ENCODE results near the gene SLC7A11. TPM values are rescaled to one million over a fixed set of nuclear protein-coding genes. Genes with fewer than 3 reads are reported as not detected.
A peak's percentile ranks its signal among the peaks of the same experiment; 100 is the strongest.

Gene SLC7A11
- total RNA-seq, 4 donors from 2014 or later = under 0.01 to 2.5 (median 0.82) TPM; not detected in 1

DNA sequence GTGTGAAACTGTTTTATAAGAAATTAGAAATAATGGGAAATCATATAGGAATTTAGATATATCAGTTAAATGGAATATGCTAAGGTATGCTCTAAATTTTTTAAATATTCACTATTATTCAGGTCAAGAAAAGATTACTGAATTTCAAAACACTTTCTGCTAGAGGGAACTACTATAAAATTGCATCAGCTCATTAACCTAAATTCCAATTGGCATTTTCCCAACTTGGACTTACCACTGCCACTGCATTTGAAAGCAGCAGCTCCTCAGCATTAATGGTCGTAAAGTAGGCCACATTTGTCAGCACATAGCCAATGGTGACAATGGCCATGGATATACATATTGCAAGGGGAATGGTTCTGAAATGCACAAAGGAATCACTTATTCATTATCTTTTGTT, 57.3 kb downstream of the SLC7A11 start:
- TF ChIP-seq POLR2A (IDR thresholded peaks at IDR 0.05) (no peak), EP300 (IDR thresholded peaks at IDR 0.05; ENCODE audit: low read depth) (no peak), POLR2AphosphoS5 (IDR thresholded peaks at IDR 0.05) (no peak)
- TF ChIP-seq, protein P1, sequence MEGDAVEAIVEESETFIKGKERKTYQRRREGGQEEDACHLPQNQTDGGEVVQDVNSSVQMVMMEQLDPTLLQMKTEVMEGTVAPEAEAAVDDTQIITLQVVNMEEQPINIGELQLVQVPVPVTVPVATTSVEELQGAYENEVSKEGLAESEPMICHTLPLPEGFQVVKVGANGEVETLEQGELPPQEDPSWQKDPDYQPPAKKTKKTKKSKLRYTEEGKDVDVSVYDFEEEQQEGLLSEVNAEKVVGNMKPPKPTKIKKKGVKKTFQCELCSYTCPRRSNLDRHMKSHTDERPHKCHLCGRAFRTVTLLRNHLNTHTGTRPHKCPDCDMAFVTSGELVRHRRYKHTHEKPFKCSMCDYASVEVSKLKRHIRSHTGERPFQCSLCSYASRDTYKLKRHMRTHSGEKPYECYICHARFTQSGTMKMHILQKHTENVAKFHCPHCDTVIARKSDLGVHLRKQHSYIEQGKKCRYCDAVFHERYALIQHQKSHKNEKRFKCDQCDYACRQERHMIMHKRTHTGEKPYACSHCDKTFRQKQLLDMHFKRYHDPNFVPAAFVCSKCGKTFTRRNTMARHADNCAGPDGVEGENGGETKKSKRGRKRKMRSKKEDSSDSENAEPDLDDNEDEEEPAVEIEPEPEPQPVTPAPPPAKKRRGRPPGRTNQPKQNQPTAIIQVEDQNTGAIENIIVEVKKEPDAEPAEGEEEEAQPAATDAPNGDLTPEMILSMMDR (IDR thresholded peaks at IDR 0.05) = no peak
- 87% methylated on average over 1 of the region's 1 CpG; no CpG with 5 or more reads in 1 of the 2 donors for WGBS, 2 donors (ENCODE audit: low coverage in 1 of 2)
- Histone ChIP-seq H3K27me3 (no peaks in the 10 kb centered on the region), H3K27ac (no peak overlapping the region), H3K4me3 (no peak overlapping the region), H3K36me3 (no peaks in the 10 kb centered on the region), H3K4me1 (no peaks in the 10 kb centered on the region), H3K9me3 (no peaks in the 10 kb centered on the region)
- intact Hi-C loops (cut with DNase I; ENCODE audit: low total_unique reads) = no loop called here
- in situ Hi-C loops (cut with MboI; ENCODE audit: low pct_ligation_motif_present in 1 of 4, low pct_unique_long_range_greater_than_20kb in 1 of 4, low sequenced_read_pairs in 3 of 4) = loop anchor here in 1 of 4 donors (10.0 kb wide), 1 partner anchor 150 kb away; no protein-coding TSS in a partner anchor
- DNase-seq = no peak

DNA sequence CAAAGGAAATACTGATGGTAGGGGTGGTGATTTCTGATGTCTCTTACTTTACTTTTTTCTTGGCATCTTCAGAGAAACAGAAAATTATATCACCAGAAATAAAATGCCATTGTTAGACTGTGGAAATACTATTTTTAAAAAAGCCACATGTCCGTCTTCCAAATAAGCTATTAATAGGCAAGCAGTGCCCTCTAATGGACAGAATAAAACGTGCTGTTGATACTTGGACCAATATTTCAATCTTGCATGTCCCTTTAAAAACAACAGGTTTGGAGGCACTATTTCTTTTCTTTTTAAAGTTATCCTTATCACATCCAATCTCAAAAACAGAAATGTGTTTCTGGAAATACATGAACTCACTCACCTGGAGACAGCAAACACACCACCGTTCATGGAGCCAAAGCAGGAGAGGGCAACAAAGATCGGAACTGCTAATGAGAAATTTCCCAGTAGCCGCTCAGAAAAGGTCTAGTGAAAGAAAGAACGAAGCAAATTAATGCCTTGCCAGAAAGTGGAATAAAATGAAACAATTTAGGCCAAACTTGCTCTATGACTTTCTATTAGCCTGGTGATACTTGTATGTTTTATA, 59.2 kb downstream of the SLC7A11 start:
- TF ChIP-seq POLR2A (IDR thresholded peaks at IDR 0.05) (no peak), POLR2AphosphoS5 (IDR thresholded peaks at IDR 0.05) (no peak), EP300 (IDR thresholded peaks at IDR 0.05; ENCODE audit: low read depth) (no peak)
- TF ChIP-seq, protein P1 (IDR thresholded peaks at IDR 0.05) = peak; percentile 52 to 60 (median 57)
- no peaks in the 10 kb centered on the region for H3K4me1 ChIP-seq
- H3K4me3 ChIP-seq = no peak overlapping the region
- no peaks in the 10 kb centered on the region for H3K27me3 ChIP-seq
- no peak for DNase-seq
- in situ Hi-C loops (cut with MboI; ENCODE audit: low pct_ligation_motif_present in 1 of 4, low pct_unique_long_range_greater_than_20kb in 1 of 4, low sequenced_read_pairs in 3 of 4) (loop anchor here in 1 of 4 donors (10.0 kb wide), 1 partner anchor 148 kb away; no protein-coding TSS in a partner anchor), intact Hi-C loops (cut with DNase I; ENCODE audit: low total_unique reads) (no loop called here)
- 48 to 49% methylated on average over 6 of the region's 6 CpGs for WGBS, 2 donors (ENCODE audit: low coverage in 1 of 2)
- no peaks in the 10 kb centered on the region for H3K36me3 ChIP-seq
- no peak overlapping the region for H3K27ac ChIP-seq
- H3K9me3 ChIP-seq = no peaks in the 10 kb centered on the region

DNA sequence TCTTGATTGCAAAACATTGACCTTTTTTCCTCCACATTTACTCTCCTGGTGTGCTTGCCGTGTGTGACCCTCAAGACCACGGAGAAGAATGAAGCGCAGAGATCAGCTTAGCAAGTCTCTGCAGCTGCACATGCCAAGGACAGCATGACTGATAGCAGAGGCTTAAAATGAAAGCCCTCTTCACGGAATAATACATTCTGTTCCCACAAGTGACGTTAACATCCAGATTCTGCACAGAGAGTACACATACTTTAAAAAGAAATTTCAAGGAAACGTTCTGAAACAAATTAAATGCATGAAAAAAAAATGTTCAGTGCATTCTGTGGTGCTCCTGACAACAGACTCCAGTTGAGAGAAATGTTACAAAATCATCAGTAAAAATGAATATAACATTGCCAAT, 60.9 kb downstream of the SLC7A11 start:
- Histone ChIP-seq H3K27ac (peak overlapping the region in 2 of 4 donors; percentile 3 to 32), H3K9me3 (no peaks in the 10 kb centered on the region), H3K27me3 (no peaks in the 10 kb centered on the region), H3K4me3 (no peak overlapping the region), H3K36me3 (no peaks in the 10 kb centered on the region), H3K4me1 (no peaks in the 10 kb centered on the region)
- DNase-seq = no peak
- WGBS, 2 donors (ENCODE audit: low coverage in 1 of 2) = 65 to 76% methylated on average over 4 to 6 of the region's 6 CpGs
- in situ Hi-C loops (cut with MboI; ENCODE audit: low pct_ligation_motif_present in 1 of 4, low pct_unique_long_range_greater_than_20kb in 1 of 4, low sequenced_read_pairs in 3 of 4) (loop anchor here in 1 of 4 donors (10.0 kb wide), 1 partner anchor 146 kb away; no protein-coding TSS in a partner anchor), intact Hi-C loops (cut with DNase I; ENCODE audit: low total_unique reads) (no loop called here)
- TF ChIP-seq POLR2AphosphoS5 (IDR thresholded peaks at IDR 0.05) = peak in 2 of 3 donors; percentile 71 to 76
- TF ChIP-seq POLR2A (IDR thresholded peaks at IDR 0.05) = no peak
- peak; percentile 86 for TF ChIP-seq EP300 (IDR thresholded peaks at IDR 0.05; ENCODE audit: low read depth)
- TF ChIP-seq, protein P1 (IDR thresholded peaks at IDR 0.05) = no peak

DNA sequence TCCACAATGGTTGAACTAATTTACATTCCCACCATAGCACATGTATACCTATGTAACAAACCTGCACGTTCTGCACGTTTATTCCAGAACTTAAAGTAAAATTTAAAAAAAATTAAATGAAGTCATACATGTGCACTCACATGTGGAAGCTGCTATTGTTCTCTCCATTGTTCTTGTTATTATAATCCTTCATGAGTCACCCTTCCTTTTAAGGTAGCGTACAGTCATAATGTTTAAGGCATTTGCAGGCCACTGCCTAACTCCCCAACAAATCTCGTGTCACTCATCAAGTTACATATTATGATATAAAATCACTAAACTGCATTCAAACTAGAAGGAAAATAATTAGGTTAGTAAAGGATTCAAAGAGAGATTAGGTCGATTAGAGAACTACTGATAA, 63.6 kb downstream of the SLC7A11 start:
- Histone ChIP-seq H3K27me3 (no peaks in the 10 kb centered on the region), H3K4me3 (no peak overlapping the region), H3K36me3 (no peaks in the 10 kb centered on the region), H3K9me3 (no peaks in the 10 kb centered on the region), H3K27ac (no peak overlapping the region), H3K4me1 (peaks cover 0 to 6% (median 3%) of the 10 kb centered on the region in 4 donors)
- WGBS, 2 donors (ENCODE audit: low coverage in 1 of 2) = 83 to 87% methylated on average over 5 of the region's 5 CpGs
- in situ Hi-C loops (cut with MboI; ENCODE audit: low pct_ligation_motif_present in 1 of 4, low pct_unique_long_range_greater_than_20kb in 1 of 4, low sequenced_read_pairs in 3 of 4) = loop anchor here in 1 of 4 donors (10.0 kb wide), 1 partner anchor 144 kb away; no protein-coding TSS in a partner anchor
- TF ChIP-seq POLR2AphosphoS5 (IDR thresholded peaks at IDR 0.05) = no peak
- TF ChIP-seq EP300 (IDR thresholded peaks at IDR 0.05; ENCODE audit: low read depth) = no peak
- TF ChIP-seq, protein P1 (IDR thresholded peaks at IDR 0.05) = no peak
- TF ChIP-seq POLR2A (IDR thresholded peaks at IDR 0.05) = no peak
- intact Hi-C loops (cut with DNase I; ENCODE audit: low total_unique reads) = no loop called here
- DNase-seq = no peak
